Erythroblast (primary cell): Measurements from ENCODE around the gene HOXA3.

ENCODE experiments used
- GATA1 ChIP-seq: IDR thresholded peaks from 2 replicates; pipeline ENCODE4 v1.6.1; 2011; ENCODE audit warnings: low read depth, mild to moderate bottlenecking, control low read depth, low read length, moderate library complexity
- POLR2A ChIP-seq: IDR thresholded peaks from 2 replicates; pipeline ENCODE4 v1.6.1; 2011; ENCODE audit warnings: mild to moderate bottlenecking, low read length

GRCh38 chr7:27165089-27165995 lies 13.0 kb upstream of the HOXA3 start, which contains the start of gene HOXA9:
- TF ChIP-seq POLR2A (no peak), GATA1 (no peak)
